Gastroesophageal sphincter (tissue), 4 donors: ENCODE data around the gene NKAIN2. TPM values are rescaled to one million over a fixed set of nuclear protein-coding genes. Genes with fewer than 3 reads are reported as not detected.

ENCODE experiments used
- ATAC-seq: fragments of 150-250 bp; one replicate; pipeline ENCODE4 v1.9.1; 2016; ENCODE audit warnings: mild to moderate bottlenecking, moderate library complexity
- H3K27ac ChIP-seq, 4 donors: fragments of 200-600 bp; sonication (generic) in 3 of 4; 1 replicate in 3 of 4; 2 replicates in 1 of 4; pipeline ENCODE4 v1.5.1; 2016 to 2019
- H3K27me3 ChIP-seq: fragments of 200-600 bp; sonication (generic); one replicate; pipeline ENCODE4 v1.5.1; 2019
- H3K36me3 ChIP-seq, 2 donors: fragments of 200-600 bp; sonication (generic); one replicate each; pipeline ENCODE4 v1.5.1; 2019; ENCODE audit warnings: control low read depth in 1 of 2
- H3K4me1 ChIP-seq, 3 donors: fragments of 200-600 bp; sonication (generic); 1 replicate in 2 of 3; 2 replicates in 1 of 3; pipeline ENCODE4 v1.5.1; 2016 to 2019; ENCODE audit warnings: control low read depth in 2 of 3
- H3K4me3 ChIP-seq, 2 donors: fragments of 200-600 bp; sonication (generic); one replicate each; pipeline ENCODE4 v1.5.1; 2019; ENCODE audit warnings: mild to moderate bottlenecking in 1 of 2, moderate library complexity in 1 of 2
- H3K9me3 ChIP-seq, 3 donors: fragments of 200-600 bp; sonication (generic); one replicate each; pipeline ENCODE4 v1.5.1; 2017 to 2019; ENCODE audit warnings: control low read depth in 2 of 3
- CTCF ChIP-seq, 4 experiments: fragments of 200-600 bp in 2 of 4; fragments of 450-650 bp in 2 of 4; sonication (generic) in 1 of 4; IDR thresholded peaks; one replicate each; pipeline ENCODE4 v1.5.1; 2017 to 2019; ENCODE audit warnings: antibody characterized with exemption in 4 of 4, mild to moderate bottlenecking in 2 of 4, moderate library complexity in 2 of 4
- EP300 ChIP-seq: sonication (generic); formaldehyde crosslinking; IDR thresholded peaks from one replicate; pipeline ENCODE4 v1.6.1; 2017; ENCODE audit warnings: antibody characterized with exemption, mild to moderate bottlenecking
- POLR2A ChIP-seq, 2 donors: fragments of 450-650 bp; IDR thresholded peaks; one replicate each; pipeline ENCODE4 v1.6.1; 2017; ENCODE audit warnings: antibody characterized with exemption in 2 of 2, mild to moderate bottlenecking in 2 of 2, moderate library complexity in 1 of 2
- POLR2AphosphoS5 ChIP-seq: sonication (generic); formaldehyde crosslinking; IDR thresholded peaks from one replicate; pipeline ENCODE4 v1.6.1; 2017; ENCODE audit warnings: antibody characterized with exemption
- WGBS, 2 donors: methylation state at CpG; one replicate each; pipeline ENCODE4 v1.1.5; 2018; ENCODE audit warnings: low coverage in 1 of 2; 5-methylcytosine and 5-hydroxymethylcytosine counted together
- total RNA-seq, 4 donors: library from RNA; depleted of rRNA; stranded (reverse); fragments of >200 nt; gene quantifications; one replicate each; pipeline ENCODE4 v1.1.0, GENCODE V29; 2016

Gene NKAIN2
- total RNA-seq, 4 donors from 2014 or later = 0.23 to 3.2 TPM; not detected in 2

GRCh38 chr6:124758663-124759062 lies 955.0 kb downstream of the NKAIN2 start:
- no peaks in the 10 kb centered on the region for H3K4me1 ChIP-seq
- no peak for ATAC-seq
- H3K27ac ChIP-seq = no peak overlapping the region
- no peak overlapping the region for H3K4me3 ChIP-seq
- no peak for TF ChIP-seq POLR2A (IDR thresholded peaks at IDR 0.05)
- TF ChIP-seq CTCF (IDR thresholded peaks at IDR 0.05) = no peak
- TF ChIP-seq POLR2AphosphoS5 = no peak
- TF ChIP-seq EP300 = no peak
- WGBS, 2 donors = 80 to 94% methylated on average over 1 of the region's 1 CpG
- H3K36me3 ChIP-seq = no peaks in the 10 kb centered on the region
- H3K9me3 ChIP-seq = no peaks in the 10 kb centered on the region
- H3K27me3 ChIP-seq = no peaks in the 10 kb centered on the region

- Histone ChIP-seq H3K4me3 (no peak overlapping the region), H3K27me3 (no peaks in the 10 kb centered on the region), H3K9me3 (no peaks in the 10 kb centered on the region), H3K36me3 (no peaks in the 10 kb centered on the region), H3K27ac (no peak overlapping the region), H3K4me1 (no peaks in the 10 kb centered on the region)
- ATAC-seq = no peak
- 57 to 100% methylated on average over 1 of the region's 1 CpG for WGBS, 2 donors
- no peak for TF ChIP-seq POLR2A (IDR thresholded peaks at IDR 0.05)
- TF ChIP-seq CTCF (IDR thresholded peaks at IDR 0.05) = no peak
- no peak for TF ChIP-seq POLR2AphosphoS5
- TF ChIP-seq EP300 = no peak
Observed at GRCh38 chr6:124765280-124765679, 961.6 kb downstream of the NKAIN2 start.

- WGBS, 2 donors = 82% methylated on average over 1 of the region's 1 CpG; no CpG with 5 or more reads in 1 of the 2 donors
- Histone ChIP-seq H3K9me3 (no peaks in the 10 kb centered on the region), H3K4me1 (no peaks in the 10 kb centered on the region), H3K36me3 (no peaks in the 10 kb centered on the region), H3K27ac (no peak overlapping the region), H3K4me3 (no peak overlapping the region), H3K27me3 (no peaks in the 10 kb centered on the region)
- TF ChIP-seq POLR2A (IDR thresholded peaks at IDR 0.05) (no peak), EP300 (no peak), POLR2AphosphoS5 (no peak), CTCF (IDR thresholded peaks at IDR 0.05) (no peak)
- ATAC-seq = no peak
Observed at GRCh38 chr6:124768224-124768623, 964.6 kb downstream of the NKAIN2 start.

GRCh38 chr6:124769811-124770544 lies 966.3 kb downstream of the NKAIN2 start:
- Histone ChIP-seq H3K9me3 (no peaks in the 10 kb centered on the region), H3K4me1 (no peaks in the 10 kb centered on the region), H3K27ac (no peak overlapping the region), H3K36me3 (no peaks in the 10 kb centered on the region), H3K27me3 (no peaks in the 10 kb centered on the region), H3K4me3 (no peak overlapping the region)
- 91 to 92% methylated on average over 1 of the region's 1 CpG for WGBS, 2 donors
- TF ChIP-seq POLR2A (IDR thresholded peaks at IDR 0.05) (no peak), CTCF (IDR thresholded peaks at IDR 0.05) (no peak), POLR2AphosphoS5 (no peak), EP300 (no peak)
- no peak for ATAC-seq

- no peak overlapping the region for H3K27ac ChIP-seq
- no peaks in the 10 kb centered on the region for H3K27me3 ChIP-seq
- no peaks in the 10 kb centered on the region for H3K36me3 ChIP-seq
- TF ChIP-seq POLR2AphosphoS5 (no peak), CTCF (IDR thresholded peaks at IDR 0.05) (no peak), POLR2A (IDR thresholded peaks at IDR 0.05) (no peak), EP300 (no peak)
- no peaks in the 10 kb centered on the region for H3K4me1 ChIP-seq
- no peak for ATAC-seq
- WGBS, 2 donors = 40 to 84% methylated on average over 1 to 3 of the region's 3 CpGs
- H3K4me3 ChIP-seq = no peak overlapping the region
- no peaks in the 10 kb centered on the region for H3K9me3 ChIP-seq
Observed at GRCh38 chr6:124770784-124771183, 967.1 kb downstream of the NKAIN2 start.
